IMR-90 (cell line): ENCODE data around the gene PDLIM1. TPM values are rescaled to one million over a fixed set of nuclear protein-coding genes. Genes with fewer than 3 reads are reported as not detected.

Source experiments
- ATAC-seq: fragments of 200-7000 bp; cut with Tn5 transposase; 2 replicates; pipeline ENCODE4 v1.9.1; 2020; ENCODE audit warnings: low read depth, mild to moderate bottlenecking, moderate library complexity
- BruUV-seq: library from RNA; stranded (reverse); fragments of 400-500 nt; replicated peaks from 2 replicates; lab custom pipeline; 2021; lab: Mats Ljungman, UMichigan
- CTCF ChIA-PET: fragments of 300-600 bp; formaldehyde crosslinking; extraction: SDS; loops from one replicate; lab custom pipeline; 2021; ENCODE audit warnings: antibody characterized with exemption; lab: Yijun Ruan, JAX
- POLR2A ChIA-PET: fragments of 300-600 bp; sonication (Branson Sonifier 250); formaldehyde crosslinking; loops from one replicate; lab custom pipeline; 2022; ENCODE audit warnings: antibody characterized with exemption; ENCODE audit not compliant: unreplicated experiment; lab: Charles Lee
- DNase-seq: peaks from one replicate; pipeline ENCODE4 v3.0.0; 2013
- H2AFZ ChIP-seq: replicated peaks from 2 replicates; pipeline ENCODE3; 2013; ENCODE audit warnings: low read length, mild to moderate bottlenecking; ENCODE audit not compliant: poor library complexity
- H2AK5ac ChIP-seq: 2 replicates; pipeline ENCODE4 v1.6.1; 2013; ENCODE audit warnings: low read depth, low read length, inconsistent platforms
- H2AK9ac ChIP-seq: replicated peaks from 2 replicates; pipeline ENCODE3; 2013; ENCODE audit warnings: mild to moderate bottlenecking, low read depth, low read length, moderate library complexity; ENCODE audit not compliant: poor library complexity
- H2BK120ac ChIP-seq: 2 replicates; pipeline ENCODE4 v1.6.1; 2013; ENCODE audit warnings: low read depth, low read length, inconsistent platforms
- H2BK15ac ChIP-seq: 3 replicates; pipeline ENCODE4 v1.6.1; 2013; ENCODE audit warnings: low read depth, low read length, inconsistent platforms
- H2BK20ac ChIP-seq: 2 replicates; pipeline ENCODE4 v1.6.1; 2013; ENCODE audit warnings: low read depth, mild to moderate bottlenecking, inconsistent platforms, low read length, moderate library complexity
- H2BK5ac ChIP-seq: 2 replicates; pipeline ENCODE4 v1.6.1; 2013; ENCODE audit warnings: mild to moderate bottlenecking, low read depth, low read length, inconsistent platforms; ENCODE audit not compliant: poor library complexity, severe bottlenecking
- H3K14ac ChIP-seq: replicated peaks from 2 replicates; pipeline ENCODE4 v1.6.1; 2013; ENCODE audit warnings: low read depth, low read length, inconsistent platforms
- H3K18ac ChIP-seq: 2 replicates; pipeline ENCODE4 v1.6.1; 2013; ENCODE audit warnings: low read depth, low read length, control low read depth
- H3K23ac ChIP-seq: 2 replicates; pipeline ENCODE4 v1.6.1; 2013; ENCODE audit warnings: low read depth, low read length, inconsistent platforms
- H3K27ac ChIP-seq: 2 replicates; pipeline ENCODE4 v1.5.1; 2013; ENCODE audit warnings: mild to moderate bottlenecking, control low read depth, low read length; ENCODE audit not compliant: insufficient read depth
- H3K27me3 ChIP-seq: 2 replicates; pipeline ENCODE4 v1.6.1; 2013; ENCODE audit warnings: low read length; ENCODE audit not compliant: control insufficient read depth, insufficient read depth
- H3K36me3 ChIP-seq: 2 replicates; pipeline ENCODE4 v1.6.1; 2013; ENCODE audit warnings: low read length, mixed read lengths; ENCODE audit not compliant: control insufficient read depth, insufficient read depth
- H3K4ac ChIP-seq: 2 replicates; pipeline ENCODE4 v1.6.1; 2013; ENCODE audit warnings: low read depth, low read length, inconsistent platforms
- H3K4me1 ChIP-seq: 2 replicates; pipeline ENCODE4 v1.6.1; 2013; ENCODE audit warnings: low read length, mixed read lengths; ENCODE audit not compliant: control insufficient read depth, insufficient read depth
- H3K4me2 ChIP-seq: 2 replicates; pipeline ENCODE4 v1.6.1; 2013; ENCODE audit warnings: low read depth, mild to moderate bottlenecking, control low read depth, low read length, moderate library complexity
- H3K4me3 ChIP-seq: 2 replicates; pipeline ENCODE4 v1.5.1; 2013; ENCODE audit warnings: low read depth, mild to moderate bottlenecking, control low read depth, low read length, moderate library complexity; ENCODE audit not compliant: insufficient read depth
- H3K56ac ChIP-seq: 2 replicates; pipeline ENCODE4 v1.6.1; 2013; ENCODE audit warnings: low read length, inconsistent platforms; ENCODE audit not compliant: insufficient read depth; ENCODE audit errors: extremely low read depth
- H3K79me1 ChIP-seq, 2 experiments: 2 replicates each; pipeline ENCODE4 v1.6.1; 2013; ENCODE audit warnings: low read length in 2 of 2, inconsistent platforms in 1 of 2, low read depth in 1 of 2
- H3K9ac ChIP-seq: 2 replicates; pipeline ENCODE4 v1.6.1; 2013; ENCODE audit warnings: low read depth, low read length, control low read depth
- H3K9me1 ChIP-seq: 2 replicates; pipeline ENCODE4 v1.6.1; 2013; ENCODE audit warnings: low read length, inconsistent platforms; ENCODE audit not compliant: insufficient read depth
- H3K9me3 ChIP-seq: 2 replicates; pipeline ENCODE4 v1.6.1; 2013; ENCODE audit warnings: low read length; ENCODE audit not compliant: control insufficient read depth, insufficient read depth
- H4K20me1 ChIP-seq: 2 replicates; pipeline ENCODE4 v1.6.1; 2013; ENCODE audit warnings: low read length, inconsistent platforms; ENCODE audit not compliant: insufficient read depth
- H4K5ac ChIP-seq: 2 replicates; pipeline ENCODE4 v1.6.1; 2013; ENCODE audit warnings: mild to moderate bottlenecking, low read depth, low read length, control low read depth
- H4K8ac ChIP-seq, 2 experiments: 2 replicates each; pipeline ENCODE4 v1.6.1; 2013; ENCODE audit warnings: low read depth in 2 of 2, low read length in 2 of 2, control low read depth in 1 of 2, inconsistent platforms in 1 of 2
- H4K91ac ChIP-seq: 2 replicates; pipeline ENCODE4 v1.6.1; 2013; ENCODE audit warnings: low read depth, low read length, inconsistent platforms; ENCODE audit not compliant: insufficient read depth
- FOS ChIP-seq: fragments of 150-350 bp; IDR thresholded peaks from 2 replicates; pipeline ENCODE4 v1.6.1; 2016; ENCODE audit warnings: low read depth, low read length
- MAZ ChIP-seq: IDR thresholded peaks from 2 replicates; pipeline ENCODE4 v1.6.1; 2012; ENCODE audit warnings: low read depth, mild to moderate bottlenecking, low read length, improper control_type of control experiment, moderate library complexity, borderline replicate concordance
- POLR2A ChIP-seq: IDR thresholded peaks from 2 replicates; pipeline ENCODE4 v1.6.1; 2012; ENCODE audit warnings: mild to moderate bottlenecking, low read depth, low read length
- RAD21 ChIP-seq: IDR thresholded peaks from 2 replicates; pipeline ENCODE4 v1.6.1; 2012; ENCODE audit warnings: low read length, improper control_type of control experiment
- SMC3 ChIP-seq: fragments of 150-350 bp; IDR thresholded peaks from 2 replicates; pipeline ENCODE4 v1.6.1; 2016; ENCODE audit warnings: low read depth, mild to moderate bottlenecking, antibody characterized with exemption, low read length, moderate library complexity
- WGBS, 2 experiments: methylation state at CpG; one replicate each; pipeline versions ENCODE4 v1.1.5 to v1.1.7; 2013; ENCODE audit warnings: missing lambda C conversion rate in 2 of 2; ENCODE audit not compliant: insufficient read length in 1 of 2; ENCODE audit errors: extremely low coverage in 2 of 2; 5-methylcytosine and 5-hydroxymethylcytosine counted together
- dilution Hi-C: fragments of 300-500 bp; cut with HindIII; formaldehyde crosslinking; loops from one replicate; pipeline ENCODE4 v1.14.3; 2018; ENCODE audit warnings: low sequenced_read_pairs; ENCODE audit not compliant: unreplicated experiment
- in situ Hi-C: fragments of 300-500 bp; cut with MboI; formaldehyde crosslinking; loops from 3 replicates; pipeline ENCODE4 v1.14.3; 2019; ENCODE audit warnings: low sequenced_read_pairs, inconsistent platforms, mixed read lengths
- intact Hi-C: fragments of 100-400 bp; cut with micrococcal nuclease; formaldehyde crosslinking; loops from 2 replicates; pipeline ENCODE4 v1.10.0; 2022
- polyA plus RNA-seq, 3 experiments: library from polyadenylated mRNA; depleted of rRNA; stranded (reverse); fragments of >200 nt; gene quantifications; 2 replicates each; pipeline ENCODE4 v1.2.3, GENCODE V29; 2012; ENCODE audit warnings: low replicate concordance in 1 of 3
- total RNA-seq: library from RNA; depleted of rRNA; stranded (reverse); fragments of >200 nt; gene quantifications from 2 replicates; pipeline ENCODE4 v1.2.3, GENCODE V29; 2012
- TF ChIP-seq, protein P1 (sequence below): conservative IDR thresholded peaks from 2 replicates; pipeline ENCODE4 v1.5.1; 2012; ENCODE audit warnings: mild to moderate bottlenecking, low read depth, low read length, improper control_type of control experiment

PDLIM1 gene
- total and polyA plus RNA-seq, 2 of the 4 experiments (the other 2 are of a cell fraction) = 30.1 to 187 TPM

DNA sequence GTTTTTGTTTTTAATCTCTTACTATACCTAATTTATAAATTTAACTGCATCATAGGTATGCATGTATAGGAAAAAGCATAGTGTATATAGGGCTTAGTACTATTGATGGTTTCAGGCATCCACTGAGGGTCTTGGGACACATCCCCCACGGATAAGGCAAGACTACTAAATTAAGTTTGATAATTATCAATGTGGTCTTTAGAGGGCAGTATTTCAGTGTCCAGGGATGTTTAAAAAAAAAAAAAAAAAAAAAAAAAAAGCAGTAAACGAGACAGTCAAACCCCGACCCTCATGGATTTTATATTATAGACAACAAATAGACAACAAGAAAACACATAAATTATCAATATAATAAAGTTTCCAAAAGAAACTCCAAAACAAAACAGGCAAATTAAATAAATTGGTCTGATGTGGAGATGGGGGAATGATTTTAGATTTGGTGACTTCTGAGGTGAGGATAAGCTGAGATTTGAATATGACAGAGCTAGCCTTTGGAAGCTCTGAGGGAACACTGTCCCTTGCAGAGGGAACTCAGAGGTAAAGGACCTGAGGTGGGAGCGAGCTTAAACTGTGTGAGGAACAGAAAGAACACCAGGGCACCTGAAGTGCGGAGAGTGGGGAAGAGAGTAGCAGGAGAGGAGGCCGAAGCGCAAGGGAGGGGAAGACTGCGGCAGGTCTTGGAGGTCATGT lies 82.0 kb downstream of the PDLIM1 start:
- no peaks in the 10 kb centered on the region for H3K79me1 ChIP-seq
- dilution Hi-C loops = no loop called here
- no peaks in the 10 kb centered on the region for H3K27me3 ChIP-seq
- WGBS, 2 experiments = 75% methylated on average over 4 of the region's 8 CpGs; no CpG with 5 or more reads in 1 of the 2 experiments
- in situ Hi-C loops = no loop called here
- H3K27ac ChIP-seq = no peak overlapping the region
- H3K4me1 ChIP-seq = peaks cover 3% of the 10 kb centered on the region; the same call in 1 of the 2 replicates
- H2BK15ac ChIP-seq = peak overlapping the region; percentile 87; the same call in 1 of the 3 replicates
- no peaks in the 10 kb centered on the region for H3K9me1 ChIP-seq
- peak overlapping the region; percentile 78 for H3K4ac ChIP-seq
- peak overlapping the region; percentile 85 for H2BK20ac ChIP-seq
- no peak overlapping the region for H2BK5ac ChIP-seq
- H3K56ac ChIP-seq = no peak overlapping the region
- H4K20me1 ChIP-seq = no peaks in the 10 kb centered on the region
- BruUV-seq = no TSS peak
- H3K14ac ChIP-seq = no peak overlapping the region
- peak overlapping the region; percentile 45; the same call in 1 of the 2 replicates for H3K23ac ChIP-seq
- H2AK5ac ChIP-seq = peak overlapping the region; percentile 80; the same call in 1 of the 2 replicates
- ChIA-PET POLR2A (no interaction called here), CTCF (interaction anchor here (0.5 to 1.2 kb wide), 5 partner anchors 14 to 446 kb away, joined by 3 to 8 read pairs (median 3); no protein-coding TSS in a partner anchor)
- peak overlapping the region; percentile 84 for H2AK9ac ChIP-seq
- intact Hi-C loops = loop anchor here (2.0 kb wide), 2 partner anchors 34 to 154 kb away; no protein-coding TSS in a partner anchor
- H2BK120ac ChIP-seq = peak overlapping the region; percentile 77
- no peaks in the 10 kb centered on the region for H3K9me3 ChIP-seq
- H2AFZ ChIP-seq = peak overlapping the region; percentile 83
- H4K5ac ChIP-seq = peak overlapping the region; percentile 51; the same call in 1 of the 2 replicates
- H3K9ac ChIP-seq = no peak overlapping the region
- H3K4me2 ChIP-seq = no peak overlapping the region
- H3K18ac ChIP-seq = no peak overlapping the region
- TF ChIP-seq MAZ (no peak), FOS (no peak), POLR2A (no peak), SMC3 (peak; percentile 44; the same call in 1 of the 2 replicates), RAD21 (peak; percentile 47)
- TF ChIP-seq, protein P1, sequence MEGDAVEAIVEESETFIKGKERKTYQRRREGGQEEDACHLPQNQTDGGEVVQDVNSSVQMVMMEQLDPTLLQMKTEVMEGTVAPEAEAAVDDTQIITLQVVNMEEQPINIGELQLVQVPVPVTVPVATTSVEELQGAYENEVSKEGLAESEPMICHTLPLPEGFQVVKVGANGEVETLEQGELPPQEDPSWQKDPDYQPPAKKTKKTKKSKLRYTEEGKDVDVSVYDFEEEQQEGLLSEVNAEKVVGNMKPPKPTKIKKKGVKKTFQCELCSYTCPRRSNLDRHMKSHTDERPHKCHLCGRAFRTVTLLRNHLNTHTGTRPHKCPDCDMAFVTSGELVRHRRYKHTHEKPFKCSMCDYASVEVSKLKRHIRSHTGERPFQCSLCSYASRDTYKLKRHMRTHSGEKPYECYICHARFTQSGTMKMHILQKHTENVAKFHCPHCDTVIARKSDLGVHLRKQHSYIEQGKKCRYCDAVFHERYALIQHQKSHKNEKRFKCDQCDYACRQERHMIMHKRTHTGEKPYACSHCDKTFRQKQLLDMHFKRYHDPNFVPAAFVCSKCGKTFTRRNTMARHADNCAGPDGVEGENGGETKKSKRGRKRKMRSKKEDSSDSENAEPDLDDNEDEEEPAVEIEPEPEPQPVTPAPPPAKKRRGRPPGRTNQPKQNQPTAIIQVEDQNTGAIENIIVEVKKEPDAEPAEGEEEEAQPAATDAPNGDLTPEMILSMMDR = peak; percentile 55
- DNase-seq = no peak
- H4K91ac ChIP-seq = 0 out of 2 replicates have a peak overlapping the region, but pooled peaks have one; percentile 48
- H4K8ac ChIP-seq = no peak overlapping the region
- H3K4me3 ChIP-seq = no peak overlapping the region
- peak; percentile 59; the same call in 1 of the 2 replicates for ATAC-seq
- H3K36me3 ChIP-seq = no peaks in the 10 kb centered on the region
